SK-N-SH (cell line): ENCODE measurements around the gene GPX7. TPM values are rescaled to one million over a fixed set of nuclear protein-coding genes. Genes with fewer than 3 reads are reported as not detected.

Source experiments
- CTCF ChIA-PET: fragments of 300-600, 350-600 bp; formaldehyde crosslinking; extraction: SDS; loops from one replicate; lab custom pipeline; 2021; lab: Yijun Ruan, JAX
- POLR2A ChIA-PET: fragments of 350-600 bp; sonication (Branson Sonifier 250); formaldehyde crosslinking; extraction: SDS; loops from one replicate; lab custom pipeline; 2020; ENCODE audit warnings: antibody characterized with exemption, inconsistent platforms; lab: Yijun Ruan, JAX
- DNase-seq: peaks from one replicate; pipeline ENCODE4 v3.0.0; 2012
- H2AFZ ChIP-seq: fragments of 200-600 bp; sonication (generic); 2 replicates; pipeline ENCODE4 v1.8.1; 2016; ENCODE audit warnings: antibody characterized with exemption, mild to moderate bottlenecking, low read depth
- H3F3A ChIP-seq: fragments of 200-600 bp; sonication (generic); replicated peaks from 2 replicates; pipeline ENCODE3; 2016; ENCODE audit warnings: antibody characterized with exemption, mild to moderate bottlenecking; ENCODE audit not compliant: insufficient read depth
- H3K27ac ChIP-seq, 2 experiments: fragments of 200-500 bp in 1 of 2; fragments of 200-600 bp in 1 of 2; sonication (Bioruptor generic) in 1 of 2; sonication (generic), shearing (Covaris generic) in 1 of 2; 2 replicates each; pipeline versions ENCODE4 v1.5.1 to v1.6.1; 2014 to 2016; ENCODE audit warnings: low read depth in 2 of 2, inconsistent platforms in 1 of 2, low read length in 1 of 2, mild to moderate bottlenecking in 1 of 2, mixed read lengths in 1 of 2
- H3K27me3 ChIP-seq: fragments of 200-600 bp; sonication (generic), shearing (Covaris generic); 2 replicates; pipeline ENCODE4 v1.6.1; 2016; ENCODE audit warnings: mixed run types; ENCODE audit not compliant: insufficient read depth
- H3K36me3 ChIP-seq, 2 experiments: fragments of 200-500 bp in 1 of 2; fragments of 200-600 bp in 1 of 2; sonication (Bioruptor generic) in 1 of 2; sonication (generic) in 1 of 2; replicated peaks in 1 of 2; 2 replicates each; pipeline versions ENCODE3 to v1.5.1; 2014 to 2016; ENCODE audit warnings: low read length in 1 of 2, mild to moderate bottlenecking in 1 of 2; ENCODE audit not compliant: insufficient read depth in 2 of 2, control insufficient read depth in 1 of 2
- H3K4me1 ChIP-seq, 2 experiments: fragments of 200-500 bp in 1 of 2; fragments of 200-600 bp in 1 of 2; sonication (Bioruptor generic) in 1 of 2; sonication (generic), shearing (Covaris generic) in 1 of 2; 2 replicates each; pipeline versions ENCODE4 v1.5.1 to v1.6.1; 2014 to 2016; ENCODE audit warnings: low read depth in 1 of 2, low read length in 1 of 2, mixed run types in 1 of 2; ENCODE audit not compliant: insufficient read depth in 2 of 2, control insufficient read depth in 1 of 2
- H3K4me2 ChIP-seq: fragments of 200-600 bp; sonication (generic), shearing (Covaris generic); 2 replicates; pipeline ENCODE4 v1.6.1; 2017; ENCODE audit warnings: mixed run types
- H3K4me3 ChIP-seq, 2 experiments: fragments of 200-500 bp in 1 of 2; fragments of 200-600 bp in 1 of 2; sonication (Bioruptor generic) in 1 of 2; sonication (generic), shearing (Covaris generic) in 1 of 2; 2 replicates each; pipeline versions ENCODE4 v1.5.1 to v1.8.1; 2014 to 2016; ENCODE audit warnings: low read depth in 2 of 2, inconsistent platforms in 1 of 2, low read length in 1 of 2, mild to moderate bottlenecking in 1 of 2, mixed read lengths in 1 of 2, moderate library complexity in 1 of 2
- H3K79me2 ChIP-seq: fragments of 200-600 bp; sonication (generic); 2 replicates; pipeline ENCODE4 v1.8.1; 2017; ENCODE audit warnings: mild to moderate bottlenecking; ENCODE audit not compliant: insufficient read depth
- H3K9ac ChIP-seq: fragments of 200-600 bp; sonication (generic); 2 replicates; pipeline ENCODE4 v1.6.1; 2017; ENCODE audit warnings: mixed run types
- H3K9me2 ChIP-seq: fragments of 200-600 bp; sonication (generic); 2 replicates; pipeline ENCODE4 v1.6.1; 2017; ENCODE audit warnings: mixed run types
- H3K9me3 ChIP-seq: fragments of 200-600 bp; sonication (generic); 2 replicates; pipeline ENCODE4 v1.6.1; 2017; ENCODE audit warnings: mixed run types, mild to moderate bottlenecking, moderate library complexity
- H4K20me1 ChIP-seq: fragments of 200-600 bp; sonication (generic); 2 replicates; pipeline ENCODE4 v1.6.1; 2017; ENCODE audit warnings: mild to moderate bottlenecking, mixed run types; ENCODE audit not compliant: insufficient read depth
- ELF1 ChIP-seq: IDR thresholded peaks from 2 replicates; pipeline ENCODE4 v1.4.0; 2012
- FOSL2 ChIP-seq: IDR thresholded peaks from 2 replicates; pipeline ENCODE4 v1.4.0; 2012; ENCODE audit warnings: low read depth, mild to moderate bottlenecking, moderate library complexity, borderline replicate concordance
- IRF3 ChIP-seq: fragments of 150-350 bp; IDR thresholded peaks from 2 replicates; pipeline ENCODE4 v1.6.1; 2016; ENCODE audit warnings: mild to moderate bottlenecking, low read depth, low read length
- MAX ChIP-seq: IDR thresholded peaks from 2 replicates; pipeline ENCODE4 v1.4.0; 2012; ENCODE audit warnings: low read depth
- MEF2A ChIP-seq: IDR thresholded peaks from 2 replicates; pipeline ENCODE4 v1.4.0; 2012; ENCODE audit warnings: low read depth, borderline replicate concordance
- POLR2AphosphoS5 ChIP-seq: IDR thresholded peaks from 2 replicates; pipeline ENCODE4 v1.6.1; 2012; ENCODE audit warnings: low read depth, low read length
- TAF1 ChIP-seq: IDR thresholded peaks from 2 replicates; pipeline ENCODE4 v1.6.1; 2012; ENCODE audit warnings: low read depth, mild to moderate bottlenecking, low read length, moderate library complexity, borderline replicate concordance
- TEAD4 ChIP-seq: IDR thresholded peaks from 2 replicates; pipeline ENCODE4 v1.4.0; 2012; ENCODE audit warnings: mild to moderate bottlenecking, borderline replicate concordance; ENCODE audit not compliant: insufficient read depth
- USF1 ChIP-seq: IDR thresholded peaks from 2 replicates; pipeline ENCODE4 v1.4.0; 2012; ENCODE audit warnings: low read depth, borderline replicate concordance
- WGBS: methylation state at CpG from one replicate; pipeline ENCODE4 v1.1.6; 2017; ENCODE audit warnings: low lambda C conversion rate; 5-methylcytosine and 5-hydroxymethylcytosine counted together
- polyA plus RNA-seq, 3 experiments: library from polyadenylated mRNA; depleted of rRNA; stranded (reverse); fragments of >200 nt; gene quantifications; 2 replicates each; pipeline ENCODE4 v1.2.3, GENCODE V29; 2012
- TF ChIP-seq, protein P1 (sequence below): IDR thresholded peaks from 2 replicates; pipeline ENCODE4 v1.4.0; 2012; ENCODE audit warnings: low read depth, borderline replicate concordance
- TF ChIP-seq, protein P2 (sequence below): IDR thresholded peaks from 2 replicates; pipeline ENCODE4 v1.6.1; 2012; ENCODE audit warnings: mild to moderate bottlenecking, low read depth, low read length, moderate library complexity

GPX7 gene
- polyA plus RNA-seq, 1 of the 3 experiments (the other 2 are of a cell fraction) = 6.2 TPM

DNA sequence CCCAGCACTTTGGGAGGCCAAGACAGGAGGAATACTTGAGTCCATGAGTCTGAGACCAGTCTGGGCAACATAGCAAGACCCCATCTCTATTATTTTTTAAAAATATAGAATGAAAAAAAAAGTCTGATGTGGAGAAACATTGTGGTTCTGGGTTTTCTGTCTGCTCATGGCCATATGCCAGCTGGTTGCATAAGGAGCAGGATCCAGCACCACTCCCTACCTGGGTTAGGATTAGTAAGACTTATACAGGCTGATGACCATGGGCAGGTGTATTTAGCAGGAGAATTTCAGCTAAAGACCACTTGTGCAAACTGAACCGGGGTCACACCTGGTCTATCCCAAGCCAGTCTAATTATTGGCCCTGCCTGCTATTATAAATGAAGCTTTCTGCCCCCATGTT, 16.7 kb upstream of the GPX7 start:
- no peaks in the 10 kb centered on the region for H4K20me1 ChIP-seq
- H3K27ac ChIP-seq = no peak overlapping the region
- no peak overlapping the region for H3K4me3 ChIP-seq
- H3K4me2 ChIP-seq = no peak overlapping the region
- H3K9ac ChIP-seq = no peak overlapping the region
- H2AFZ ChIP-seq = no peak overlapping the region
- ChIA-PET POLR2A (no interaction called here), CTCF (interaction anchor here (1.7 kb wide), 1 partner anchor 19 kb away, joined by 3 read pairs; no protein-coding TSS in a partner anchor)
- WGBS = 20% methylated on average over 1 of the region's 1 CpG
- DNase-seq = no peak
- H3K79me2 ChIP-seq = no peaks in the 10 kb centered on the region
- peaks cover 0 to 7% of the 10 kb centered on the region in 2 experiments; a peak in 1 of 4 replicates for H3K4me1 ChIP-seq
- H3K9me3 ChIP-seq = no peaks in the 10 kb centered on the region
- no peak for TF ChIP-seq TEAD4
- TF ChIP-seq ELF1 = no peak
- TF ChIP-seq POLR2AphosphoS5 = no peak
- no peak for TF ChIP-seq USF1
- TF ChIP-seq MEF2A = no peak
- H3K36me3 ChIP-seq = no peaks in the 10 kb centered on the region
- no peaks in the 10 kb centered on the region for H3F3A ChIP-seq
- H3K9me2 ChIP-seq = no peaks in the 10 kb centered on the region
- H3K27me3 ChIP-seq = no peaks in the 10 kb centered on the region

DNA sequence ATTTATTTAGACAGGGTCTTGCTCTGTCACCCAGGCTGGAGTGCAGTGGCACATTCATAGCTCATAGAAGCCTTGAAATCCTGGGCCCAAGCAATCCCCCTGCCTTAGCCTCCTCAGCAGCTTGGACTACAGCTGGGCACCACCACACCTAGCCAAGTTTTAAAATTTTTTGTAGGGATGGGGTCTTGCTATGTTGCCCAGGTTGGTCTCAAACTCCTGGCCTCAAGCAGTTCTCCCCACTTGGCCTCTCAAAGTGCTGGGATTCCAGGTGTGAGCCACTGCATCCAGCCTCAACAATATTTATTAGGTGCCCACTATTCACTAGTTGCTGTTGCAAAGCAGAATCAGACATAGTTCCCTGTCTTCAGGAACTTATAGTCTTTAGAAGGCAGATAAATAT, 14.1 kb upstream of the GPX7 start:
- Histone ChIP-seq H4K20me1 (no peaks in the 10 kb centered on the region), H3K79me2 (no peaks in the 10 kb centered on the region), H3K4me1 (peaks cover 0 to 8% of the 10 kb centered on the region in 2 experiments; a peak in 1 of 4 replicates), H3K36me3 (no peaks in the 10 kb centered on the region), H3K4me3 (no peak overlapping the region), H3K27ac (no peak overlapping the region), H3K9me3 (no peaks in the 10 kb centered on the region), H3K4me2 (no peak overlapping the region), H3K9ac (no peak overlapping the region), H3K27me3 (no peaks in the 10 kb centered on the region), H3K9me2 (no peaks in the 10 kb centered on the region), H3F3A (no peaks in the 10 kb centered on the region), H2AFZ (no peak overlapping the region)
- no peak for TF ChIP-seq FOSL2
- ChIA-PET POLR2A (no interaction called here), CTCF (no interaction called here)
- no peak for DNase-seq

DNA sequence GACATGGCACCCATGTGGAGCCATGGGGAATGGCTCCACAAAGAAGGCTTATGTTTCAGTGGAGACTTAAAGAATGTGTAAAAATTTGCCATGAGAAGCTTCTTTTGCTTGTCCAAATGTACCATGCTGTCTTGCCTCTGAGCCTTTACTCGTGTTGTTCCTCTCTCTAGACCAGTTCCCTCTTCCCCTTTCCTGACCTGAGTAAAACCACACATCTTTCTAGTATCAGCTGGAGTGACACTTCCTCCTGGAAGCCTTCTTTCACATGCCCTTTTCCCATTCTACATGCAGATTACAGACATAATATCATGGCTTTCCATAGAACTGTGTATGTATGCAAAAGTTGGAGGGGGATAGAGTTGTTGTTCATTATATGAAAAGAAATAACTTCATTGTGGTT, 13.6 kb upstream of the GPX7 start:
- Histone ChIP-seq H4K20me1 (no peaks in the 10 kb centered on the region), H3K27ac (no peak overlapping the region)
- no peak for TF ChIP-seq IRF3
- TF ChIP-seq TAF1 = no peak
- no peak for TF ChIP-seq MAX
- TF ChIP-seq, protein P1, sequence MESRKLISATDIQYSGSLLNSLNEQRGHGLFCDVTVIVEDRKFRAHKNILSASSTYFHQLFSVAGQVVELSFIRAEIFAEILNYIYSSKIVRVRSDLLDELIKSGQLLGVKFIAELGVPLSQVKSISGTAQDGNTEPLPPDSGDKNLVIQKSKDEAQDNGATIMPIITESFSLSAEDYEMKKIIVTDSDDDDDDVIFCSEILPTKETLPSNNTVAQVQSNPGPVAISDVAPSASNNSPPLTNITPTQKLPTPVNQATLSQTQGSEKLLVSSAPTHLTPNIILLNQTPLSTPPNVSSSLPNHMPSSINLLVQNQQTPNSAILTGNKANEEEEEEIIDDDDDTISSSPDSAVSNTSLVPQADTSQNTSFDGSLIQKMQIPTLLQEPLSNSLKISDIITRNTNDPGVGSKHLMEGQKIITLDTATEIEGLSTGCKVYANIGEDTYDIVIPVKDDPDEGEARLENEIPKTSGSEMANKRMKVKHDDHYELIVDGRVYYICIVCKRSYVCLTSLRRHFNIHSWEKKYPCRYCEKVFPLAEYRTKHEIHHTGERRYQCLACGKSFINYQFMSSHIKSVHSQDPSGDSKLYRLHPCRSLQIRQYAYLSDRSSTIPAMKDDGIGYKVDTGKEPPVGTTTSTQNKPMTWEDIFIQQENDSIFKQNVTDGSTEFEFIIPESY = no peak
- TF ChIP-seq, protein P2, sequence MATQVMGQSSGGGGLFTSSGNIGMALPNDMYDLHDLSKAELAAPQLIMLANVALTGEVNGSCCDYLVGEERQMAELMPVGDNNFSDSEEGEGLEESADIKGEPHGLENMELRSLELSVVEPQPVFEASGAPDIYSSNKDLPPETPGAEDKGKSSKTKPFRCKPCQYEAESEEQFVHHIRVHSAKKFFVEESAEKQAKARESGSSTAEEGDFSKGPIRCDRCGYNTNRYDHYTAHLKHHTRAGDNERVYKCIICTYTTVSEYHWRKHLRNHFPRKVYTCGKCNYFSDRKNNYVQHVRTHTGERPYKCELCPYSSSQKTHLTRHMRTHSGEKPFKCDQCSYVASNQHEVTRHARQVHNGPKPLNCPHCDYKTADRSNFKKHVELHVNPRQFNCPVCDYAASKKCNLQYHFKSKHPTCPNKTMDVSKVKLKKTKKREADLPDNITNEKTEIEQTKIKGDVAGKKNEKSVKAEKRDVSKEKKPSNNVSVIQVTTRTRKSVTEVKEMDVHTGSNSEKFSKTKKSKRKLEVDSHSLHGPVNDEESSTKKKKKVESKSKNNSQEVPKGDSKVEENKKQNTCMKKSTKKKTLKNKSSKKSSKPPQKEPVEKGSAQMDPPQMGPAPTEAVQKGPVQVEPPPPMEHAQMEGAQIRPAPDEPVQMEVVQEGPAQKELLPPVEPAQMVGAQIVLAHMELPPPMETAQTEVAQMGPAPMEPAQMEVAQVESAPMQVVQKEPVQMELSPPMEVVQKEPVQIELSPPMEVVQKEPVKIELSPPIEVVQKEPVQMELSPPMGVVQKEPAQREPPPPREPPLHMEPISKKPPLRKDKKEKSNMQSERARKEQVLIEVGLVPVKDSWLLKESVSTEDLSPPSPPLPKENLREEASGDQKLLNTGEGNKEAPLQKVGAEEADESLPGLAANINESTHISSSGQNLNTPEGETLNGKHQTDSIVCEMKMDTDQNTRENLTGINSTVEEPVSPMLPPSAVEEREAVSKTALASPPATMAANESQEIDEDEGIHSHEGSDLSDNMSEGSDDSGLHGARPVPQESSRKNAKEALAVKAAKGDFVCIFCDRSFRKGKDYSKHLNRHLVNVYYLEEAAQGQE = no peak
- TF ChIP-seq, all 33 proteins: peak for 0
- Histone ChIP-seq H3K4me1 (peaks cover 0 to 8% of the 10 kb centered on the region in 2 experiments; a peak in 1 of 4 replicates), H3K9me3 (no peaks in the 10 kb centered on the region), H3K4me3 (no peak overlapping the region), H3F3A (no peaks in the 10 kb centered on the region), H3K9ac (no peak overlapping the region), H3K4me2 (no peak overlapping the region), H3K9me2 (no peaks in the 10 kb centered on the region), H3K36me3 (no peaks in the 10 kb centered on the region), H3K79me2 (no peaks in the 10 kb centered on the region), H2AFZ (no peak overlapping the region), H3K27me3 (no peaks in the 10 kb centered on the region)
- DNase-seq = no peak
- ChIA-PET CTCF (no interaction called here), POLR2A (no interaction called here)
- 45% methylated on average over 1 of the region's 1 CpG for WGBS
